NCI-H82 treated with DMSO at 0.1 percent for 48 hours (cell line): ENCODE data around the gene SLC43A2.

ENCODE experiments used
- DNase-seq: peaks from one replicate; lab custom pipeline; 2025; ENCODE audit not compliant: unreplicated experiment; lab: John Stamatoyannopoulos, UW

The SLC43A2 gene

DNA sequence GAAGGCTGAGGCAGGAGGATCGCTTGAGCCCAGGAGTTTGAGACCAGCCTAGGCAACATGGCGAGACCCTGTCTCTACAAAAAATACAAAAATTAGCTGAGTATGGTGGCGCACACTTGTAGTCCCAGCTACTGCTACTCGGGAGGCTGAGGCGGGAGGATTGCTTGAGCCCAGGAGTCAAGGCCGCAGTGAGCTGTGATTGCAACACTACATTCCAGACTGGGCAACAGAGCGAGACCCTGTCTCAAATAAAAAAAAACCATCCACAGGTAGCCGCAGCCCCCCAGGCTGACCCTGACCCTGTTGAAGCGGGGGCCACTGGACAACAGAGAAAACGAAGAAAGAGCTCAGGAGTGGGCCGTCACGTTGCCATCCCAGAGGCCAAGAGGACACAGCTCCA is 4.0 kb downstream of the SLC43A2 start:
- DNase-seq: no peak

- no peak for DNase-seq
Measured at GRCh38 chr17:1623057-1623630, 5.5 kb downstream of the SLC43A2 start.

DNA sequence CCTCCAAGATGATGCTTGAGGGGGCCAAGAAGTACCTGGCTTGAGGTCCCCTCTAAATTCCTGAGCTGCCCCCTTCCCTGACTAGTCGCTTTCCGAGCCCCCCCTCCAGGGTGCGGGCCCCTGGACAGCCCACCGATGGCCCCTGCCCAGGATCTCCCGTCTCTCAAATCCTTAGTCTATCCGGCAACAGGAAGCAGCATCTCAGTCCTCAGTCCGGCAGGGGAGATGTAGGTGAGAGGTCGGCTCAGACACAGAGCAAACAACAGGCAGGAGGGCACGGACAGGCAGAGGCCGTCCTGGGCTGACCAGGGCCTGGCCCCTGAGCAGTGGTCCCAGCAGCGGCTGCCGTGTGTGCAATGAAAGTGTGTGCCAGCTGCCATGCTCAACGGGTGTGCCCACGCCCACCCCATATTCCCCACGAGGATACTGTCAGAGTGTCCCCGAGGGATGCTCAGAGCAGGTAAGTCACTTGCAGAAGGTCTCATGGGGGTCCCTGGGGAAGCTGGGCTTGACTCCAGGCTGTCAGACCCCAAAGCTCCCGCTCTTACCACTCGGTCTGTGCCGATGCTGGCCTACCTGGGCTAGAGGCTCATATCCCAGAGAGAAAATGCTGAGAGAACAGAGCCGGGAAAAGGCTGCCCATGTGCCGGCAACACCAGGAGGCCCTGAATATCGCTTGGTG is 7.2 kb downstream of the SLC43A2 start:
- DNase-seq: no peak

GRCh38 chr17:1620486-1620885 is 8.1 kb downstream of the SLC43A2 start:
- DNase-seq: no peak

- no peak for DNase-seq
Measured at GRCh38 chr17:1617620-1618174, 10.9 kb downstream of the SLC43A2 start.

DNA sequence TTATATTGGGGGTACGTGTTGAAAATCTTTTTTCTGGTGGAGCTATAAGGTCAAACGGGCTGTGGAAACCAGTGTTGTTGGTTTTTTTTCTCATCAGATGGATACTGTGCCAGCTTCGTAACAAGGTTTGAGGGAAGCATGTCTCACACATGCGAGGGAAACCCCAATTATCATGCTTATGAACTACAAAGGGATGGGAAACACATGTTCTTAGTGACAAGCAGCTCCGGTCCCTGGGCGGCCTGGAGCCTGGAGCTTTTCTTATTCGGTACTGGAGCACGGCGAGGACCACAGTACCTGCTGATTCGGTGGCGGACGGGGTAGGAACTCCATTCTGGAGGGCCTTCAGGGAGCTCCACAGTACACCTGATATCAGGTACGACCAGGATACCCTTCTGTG is 12.5 kb downstream of the SLC43A2 start:
- DNase-seq: no peak

DNA sequence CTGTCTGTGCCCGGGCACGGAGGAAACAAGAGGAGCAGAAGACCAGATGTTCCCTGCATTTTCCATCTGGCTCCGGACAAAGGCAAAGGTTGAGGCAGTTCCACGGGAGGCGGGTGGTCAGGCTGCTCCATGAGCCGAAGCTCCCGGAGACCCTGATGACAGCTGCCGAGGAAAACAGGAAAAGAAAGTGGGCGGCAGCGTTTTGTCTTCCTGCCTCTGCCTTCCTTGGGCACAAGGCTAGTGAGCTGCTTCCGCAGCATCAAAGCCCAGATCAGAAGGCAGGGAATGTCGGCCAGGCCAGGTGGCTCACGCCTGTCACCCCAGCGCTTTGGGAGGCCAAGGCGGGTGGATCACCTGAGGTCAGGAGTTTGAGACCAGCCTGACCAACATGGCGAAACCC is 16.2 kb downstream of the SLC43A2 start:
- DNase-seq: no peak

GRCh38 chr17:1611715-1612114 is 16.9 kb downstream of the SLC43A2 start:
- no peak for DNase-seq

DNA sequence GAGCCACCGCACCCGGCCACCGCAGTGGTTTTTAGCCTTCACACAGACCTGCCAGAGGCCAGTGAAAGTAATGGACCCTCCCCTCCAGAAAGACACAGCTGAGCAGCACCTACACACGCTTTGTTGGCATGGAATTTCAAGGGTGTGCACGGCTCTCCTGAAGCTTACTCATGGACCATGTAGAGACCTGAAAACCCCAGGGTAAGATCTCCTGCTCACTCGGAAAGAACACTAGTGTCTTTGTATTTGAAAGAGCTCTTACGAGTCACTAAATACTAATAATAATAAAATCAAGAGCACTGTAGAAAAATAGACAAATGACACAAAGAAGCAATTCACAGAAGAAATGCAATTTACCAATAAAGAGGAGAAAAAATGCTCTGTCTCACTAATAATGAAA is 20.0 kb downstream of the SLC43A2 start:
- no peak for DNase-seq

- no peak for DNase-seq
Measured at GRCh38 chr17:1607971-1608320, 20.7 kb downstream of the SLC43A2 start.

GRCh38 chr17:1606352-1606985 is 22.2 kb downstream of the SLC43A2 start:
- DNase-seq: no peak

GRCh38 chr17:1605681-1606351 is 22.8 kb downstream of the SLC43A2 start:
- no peak for DNase-seq

DNA sequence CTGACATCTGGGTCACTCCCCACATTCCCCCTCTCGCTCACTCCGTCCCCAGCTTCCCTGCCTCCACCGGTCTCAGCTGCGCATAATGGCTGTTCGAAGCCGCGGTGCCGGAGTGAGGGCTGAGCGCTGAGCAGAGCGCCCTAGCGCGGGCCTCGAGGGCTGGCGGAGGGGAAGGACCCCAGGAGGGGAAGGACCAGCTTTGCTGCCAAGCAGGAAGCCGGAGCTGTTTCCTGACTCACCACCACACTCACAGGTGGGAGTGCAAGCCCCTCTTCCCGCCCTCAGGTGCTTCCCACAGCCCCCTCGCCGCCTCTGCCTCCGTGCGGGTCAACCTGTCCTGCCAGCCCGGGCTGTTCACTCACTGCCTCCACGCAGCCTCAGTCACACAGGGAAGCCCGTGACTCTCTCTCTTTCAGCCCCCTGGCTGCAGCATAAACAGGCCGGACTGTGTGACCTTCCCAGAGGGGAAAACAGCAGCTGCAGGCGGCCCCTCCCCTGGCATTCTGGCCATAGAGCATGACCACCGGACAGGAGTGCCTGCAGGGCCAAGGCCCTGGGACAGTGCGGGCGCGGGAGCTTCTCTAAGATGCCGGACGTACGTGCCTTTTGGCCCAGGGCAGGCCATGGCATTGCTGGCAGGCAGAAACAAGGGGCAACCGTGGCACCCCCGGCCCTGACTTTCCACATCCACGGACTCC is 23.7 kb downstream of the SLC43A2 start:
- no peak for DNase-seq

DNA sequence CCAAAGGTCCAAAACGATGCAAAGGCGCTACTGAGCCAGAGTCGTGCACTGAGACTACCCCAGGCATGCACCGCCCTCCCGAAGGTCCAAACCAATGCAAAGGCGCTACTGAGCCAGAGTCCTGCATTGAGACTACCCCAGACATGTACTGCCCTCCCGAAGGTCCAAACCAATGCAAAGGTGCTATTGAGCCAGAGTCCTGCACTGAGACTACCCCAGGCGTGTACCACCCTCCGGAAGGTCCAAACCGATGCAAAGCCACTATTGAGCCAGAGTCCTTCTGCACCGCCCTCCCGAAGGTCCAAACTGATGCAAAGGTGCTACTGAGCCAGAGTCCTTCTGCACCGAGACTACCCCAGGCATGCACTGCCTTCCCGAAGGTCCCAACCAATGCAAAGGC is 27.1 kb downstream of the SLC43A2 start:
- DNase-seq: no peak

DNA sequence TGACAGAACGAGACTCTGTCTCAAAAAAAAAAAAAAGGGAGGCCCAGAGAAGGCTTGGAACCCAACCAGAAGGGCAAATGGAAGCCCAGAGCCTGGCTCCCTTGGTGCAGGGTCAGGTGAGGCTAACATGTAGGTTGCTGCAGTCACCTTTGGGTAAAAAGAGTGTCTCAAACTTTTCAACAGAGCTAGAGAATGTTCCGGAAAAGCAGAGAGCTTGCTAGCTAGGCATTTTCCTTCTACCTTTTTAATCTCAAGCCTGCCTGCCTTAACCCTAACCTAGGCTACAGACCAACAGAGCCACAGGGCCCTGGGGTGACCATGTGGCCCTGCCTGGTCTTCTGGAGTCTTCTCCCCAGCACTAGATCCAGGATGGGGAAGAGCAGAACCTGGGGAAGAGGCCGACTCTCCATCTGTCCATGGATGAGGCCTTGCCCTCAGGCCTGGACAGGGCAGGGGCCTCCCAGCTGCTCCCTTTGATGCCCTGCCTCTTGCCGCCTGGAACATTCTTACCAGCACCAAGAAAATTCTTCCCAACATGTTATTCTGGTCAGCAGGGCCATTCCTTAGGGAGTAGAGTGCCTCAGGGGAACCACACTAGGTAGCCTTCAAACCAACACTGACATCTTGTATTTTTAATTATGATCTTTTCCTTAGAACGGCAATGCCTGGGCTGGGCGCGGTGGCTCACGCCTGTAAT is 30.1 kb downstream of the SLC43A2 start:
- no peak for DNase-seq

GRCh38 chr17:1597861-1598342 is 30.7 kb downstream of the SLC43A2 start:
- DNase-seq: no peak

GRCh38 chr17:1593630-1593931 is 35.1 kb downstream of the SLC43A2 start:
- no peak for DNase-seq

DNA sequence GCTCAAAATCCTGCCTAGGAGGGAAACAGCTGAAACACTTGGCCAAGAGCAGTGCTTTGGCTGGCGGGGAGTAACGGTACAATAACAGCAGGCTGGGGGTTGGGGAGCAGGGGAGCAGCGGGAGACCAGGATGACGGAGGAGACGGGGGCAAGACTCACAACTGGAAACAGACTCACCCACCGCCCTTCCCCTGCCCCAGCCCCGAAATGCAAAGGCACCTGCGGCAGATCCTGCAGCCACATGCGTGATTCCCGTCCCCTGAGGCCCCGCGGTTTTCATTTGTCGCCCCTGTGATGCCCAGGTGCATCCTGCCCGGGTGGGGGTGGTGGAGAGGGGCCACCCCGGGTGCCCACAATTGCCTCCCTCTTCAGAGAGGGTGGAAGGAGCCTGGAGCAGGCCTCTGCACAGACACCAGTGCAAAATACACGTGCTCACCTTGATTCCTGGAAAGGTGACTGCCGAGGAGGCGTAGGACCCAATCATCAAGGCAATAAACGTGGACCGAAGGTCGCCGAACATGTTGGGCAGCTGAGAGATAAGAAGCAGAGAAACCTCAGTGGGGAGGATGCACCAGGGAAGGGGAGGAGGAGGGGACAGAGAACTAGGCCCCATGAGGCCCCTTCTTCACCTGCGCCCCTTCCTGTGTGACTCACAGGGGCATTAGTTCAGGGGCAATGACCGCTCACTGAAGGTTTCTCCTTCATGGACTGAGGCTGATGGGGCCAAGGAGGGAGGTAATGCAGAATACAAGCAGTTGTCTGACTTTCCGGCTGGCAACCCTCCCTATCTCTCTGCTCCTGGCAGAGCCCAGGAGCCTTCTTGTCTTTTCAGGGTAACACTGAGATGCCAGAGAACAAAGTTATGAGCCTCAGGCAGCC is 35.6 kb downstream of the SLC43A2 start:
- DNase-seq: no peak

DNA sequence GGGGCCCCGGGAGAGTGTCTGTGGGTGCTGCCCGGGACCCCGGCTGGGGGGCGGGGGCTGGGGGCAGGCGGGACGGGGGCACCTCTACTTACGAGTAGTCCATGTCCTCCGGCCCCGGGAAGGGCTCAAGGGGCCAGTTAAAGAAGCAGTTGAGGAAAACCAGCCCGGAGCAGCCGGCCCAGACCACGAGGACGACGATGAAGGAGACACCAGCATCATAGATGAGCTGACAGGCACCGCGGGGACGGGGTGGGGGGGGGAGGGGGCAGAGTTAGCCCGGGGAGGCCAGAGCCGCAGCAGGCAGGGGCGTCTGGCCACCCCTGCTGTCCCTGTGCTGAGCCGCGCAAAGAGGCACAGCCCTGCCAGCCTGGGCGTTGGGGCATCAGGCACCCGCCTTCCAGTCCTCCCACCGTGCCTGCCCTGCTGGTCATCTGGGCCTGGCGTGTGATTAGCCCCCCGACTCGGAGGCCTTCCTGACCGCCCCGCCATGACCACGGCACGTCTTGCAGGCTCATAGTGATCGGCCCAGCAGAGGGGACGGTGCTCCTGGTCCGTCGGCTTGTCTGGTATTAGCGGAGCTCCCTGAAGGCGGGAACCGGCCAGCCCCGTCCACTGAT is 37.1 kb downstream of the SLC43A2 start:
- no peak for DNase-seq
